Heart left ventricle (tissue), 13 donors: ENCODE data around the gene OR52B2.

Experiments
- CTCF ChIP-seq, 12 donors: fragments of 200-600 bp; sonication (generic) in 4 of 12; IDR thresholded peaks; one replicate each; pipeline versions ENCODE4 v1.5.0 to v1.8.0; 2018 to 2022; ENCODE audit warnings: antibody characterized with exemption in 12 of 12, mild to moderate bottlenecking in 5 of 12
- POLR2A ChIP-seq, 2 donors: fragments of 450-650 bp; IDR thresholded peaks; one replicate each; pipeline ENCODE4 v1.6.1; 2017; ENCODE audit warnings: antibody characterized with exemption in 2 of 2, mild to moderate bottlenecking in 2 of 2, moderate library complexity in 2 of 2
- donor health status: ischemic (EF 13 %, LVEDD 7.1; RV severe dilation, severe dysfunction).
- donor health status: DM: no; HTN: yes; CAD: no.
- donor health status: DM: no; HTN: no; CAD: no.
- donor health status: ischemic (EF 25% LVEDD 6.9; RV normal size, moderate dysfunction).
- donor health status: ischemic (EF 25% LVEDD 5.7; RV mildly dilated, moderate dysfunction).
- donor health status: ischemic (EF 35%, LVEDD 5.7; RV mildly dilated, moderate dysfunction).
- donor health status: nonischemic (EF 11% LVEDD 7.7; RV severe dilation, severe dysfunction).
- donor health status: DM: yes; HTN: yes; CAD: no.
- donor health status: PGD.
- donor health status: ischemic (EF 29% LVEDD 5.4; RV normal size, mild dysfunction).
- donor health status: nonischemic (EF 23%, LVEDD 6.1; RV moderate dilation, normal function).

DNA sequence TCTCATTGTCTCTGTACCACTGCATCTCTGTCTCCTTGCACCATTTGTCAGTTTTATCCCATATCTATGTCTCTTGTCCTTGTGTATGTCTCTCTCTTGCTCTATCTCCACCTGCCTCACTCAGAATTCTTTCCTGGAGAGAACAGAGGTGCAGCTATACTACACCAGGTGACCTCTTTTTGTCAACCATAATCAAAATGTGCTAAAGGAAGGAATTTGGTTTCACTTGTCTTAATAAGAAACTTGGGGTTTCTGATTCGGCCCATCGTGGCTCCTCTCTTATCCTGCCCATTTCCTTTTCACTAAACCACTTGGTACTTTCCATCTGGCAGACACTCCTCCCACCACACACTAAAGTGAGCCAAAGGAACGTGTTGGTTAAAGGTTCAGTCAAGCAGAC is 33.2 kb upstream of the OR52B2 start:
- no peak for TF ChIP-seq CTCF (IDR thresholded peaks at IDR 0.05)
- no peak for TF ChIP-seq POLR2A (IDR thresholded peaks at IDR 0.05)
